ENCODE results near the gene OR5AC2. TPM values are rescaled to one million over a fixed set of nuclear protein-coding genes. Genes with fewer than 3 reads are reported as not detected.
A peak's percentile ranks its signal among the peaks of the same experiment; 100 is the strongest.

Gene OR5AC2
- total RNA-seq (not detected), total RNA-seq (0 to 0.06 (median 0) reads per million in 172 experiments)
- polyA plus RNA-seq (2013, experiment 1 of 2) = not detected
- not detected for polyA plus RNA-seq (2013, experiment 2 of 2)

DNA sequence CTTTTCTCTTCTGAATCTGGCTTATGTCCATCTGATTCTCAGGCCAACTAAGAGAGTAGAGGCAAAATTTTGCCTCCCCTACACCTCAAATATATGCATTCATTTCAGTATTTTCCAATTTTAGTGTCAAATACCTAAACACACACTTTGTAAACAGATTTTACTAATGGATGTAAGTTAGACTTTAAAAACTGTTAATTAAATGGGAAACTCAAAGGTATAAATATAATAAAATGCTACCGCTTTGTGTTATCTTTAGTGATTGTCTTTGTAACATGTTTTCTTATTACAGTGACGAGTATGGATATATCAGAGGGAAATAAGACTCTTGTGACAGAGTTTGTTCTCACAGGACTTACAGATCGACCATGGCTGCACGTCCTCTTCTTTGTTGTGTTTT lies at the start of gene OR5AC2:
Gene OR5AC2, plus strand, starts transcription at position 301 of the 400 bp plus-strand sequence. Its CDS starts 0 bp downstream, at position 301.
- ChIA-PET CTCF (no interaction called here), POLR2A (no interaction called here)
- Mint-ChIP-seq H3K27me3 (peaks cover 11% of the 10 kb centered on the region), H3K36me3 (ENCODE audit: low read depth) (no peaks in the 10 kb centered on the region), H3K27ac (no peak within 1 kb of the TSS), H3K4me1 (ENCODE audit: low read depth) (no peaks in the 10 kb centered on the region), H3K9me3 (peaks cover 7% of the 10 kb centered on the region), H3K4me3 (no peak within 1 kb of the TSS)
- no peak for ATAC-seq (ENCODE audit: poor library complexity)
- Histone ChIP-seq H3K36me3 (ENCODE audit: insufficient read depth, low read length) (no peaks in the 10 kb centered on the region), H3K4me1 (ENCODE audit: insufficient read depth, low read length) (no peaks in the 10 kb centered on the region), H3K4me3 (ENCODE audit: low read length) (no peak within 1 kb of the TSS), H3K27me3 (ENCODE audit: control insufficient read depth in 1 of 2, insufficient read depth in 2 of 2, low read length in 2 of 2) (no peaks in the 10 kb centered on the region), H3K9me3 (ENCODE audit: control insufficient read depth in 1 of 2, insufficient read depth in 1 of 2, low read length in 2 of 2) (no peaks in the 10 kb centered on the region), H3K27ac (ENCODE audit: low read depth in 1 of 2, low read length in 2 of 2) (no peak within 1 kb of the TSS)
- TF ChIP-seq CTCF (IDR thresholded peaks at IDR 0.05) = no peak
- intact Hi-C loops (cut with DNase I, micrococcal nuclease) = no loop called here
- no peak for DNase-seq

DNA sequence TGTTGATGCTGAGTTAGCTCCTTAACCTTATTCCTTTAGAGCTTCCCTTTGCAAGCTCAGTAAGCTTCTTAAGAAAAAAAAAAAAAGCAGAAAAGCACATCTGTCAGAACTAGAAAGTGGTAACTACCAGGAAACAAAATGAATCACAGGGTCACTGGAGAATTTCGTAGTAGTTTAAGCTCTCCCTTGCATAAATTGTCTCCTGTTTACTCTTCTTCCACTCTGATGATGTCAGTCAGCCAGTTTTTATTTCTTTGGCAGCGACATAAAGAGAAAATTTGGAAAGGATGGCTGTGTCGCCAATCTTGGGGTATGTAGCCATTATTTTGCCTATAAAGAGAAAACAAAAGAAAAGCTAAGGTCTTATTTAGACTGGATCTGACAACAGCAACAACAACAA lies 48.7 kb upstream of the OR5AC2 start:
- Histone ChIP-seq H3K9me3 (ENCODE audit: control insufficient read depth in 1 of 2, insufficient read depth in 1 of 2, low read length in 2 of 2) (peaks cover 0 to 10% of the 10 kb centered on the region in 2 experiments), H3K4me1 (ENCODE audit: insufficient read depth, low read length) (no peaks in the 10 kb centered on the region), H3K4me3 (ENCODE audit: low read length) (no peak overlapping the region), H3K27ac (ENCODE audit: low read depth in 1 of 2, low read length in 2 of 2) (no peak overlapping the region), H3K36me3 (ENCODE audit: insufficient read depth, low read length) (no peaks in the 10 kb centered on the region), H3K27me3 (ENCODE audit: control insufficient read depth in 1 of 2, insufficient read depth in 2 of 2, low read length in 2 of 2) (no peaks in the 10 kb centered on the region)
- Mint-ChIP-seq H3K4me3 (no peak overlapping the region), H3K4me1 (ENCODE audit: low read depth) (no peaks in the 10 kb centered on the region), H3K27me3 (peaks cover 20% of the 10 kb centered on the region), H3K9me3 (peaks cover 3% of the 10 kb centered on the region), H3K36me3 (ENCODE audit: low read depth) (no peaks in the 10 kb centered on the region), H3K27ac (peak overlapping the region; percentile 90)
- CTCF ChIA-PET = interaction anchor here (0.9 to 1.6 kb wide), 2 partner anchors 15 to 276 kb away, joined by 4 to 5 read pairs; no protein-coding TSS in a partner anchor
- ATAC-seq (ENCODE audit: poor library complexity) = no peak
- TF ChIP-seq CTCF (IDR thresholded peaks at IDR 0.05) = no peak
- intact Hi-C loops (cut with DNase I, micrococcal nuclease) = loop anchor here (2.0 to 10.0 kb wide), 5 partner anchors 66 to 779 kb away; partner anchors contain the start of genes CLDND1 (in 1 of the 2) and RIOX2 (in 1 of the 2)
- POLR2A ChIA-PET = no interaction called here
- no peak for DNase-seq

GRCh38 chr3:98038876-98039275 lies 48.1 kb upstream of the OR5AC2 start:
- H3K4me1 Mint-ChIP-seq (ENCODE audit: low read depth) = no peaks in the 10 kb centered on the region
- no peak for TF ChIP-seq CTCF (IDR thresholded peaks at IDR 0.05)
- no peak for DNase-seq
- Histone ChIP-seq H3K4me1 (ENCODE audit: insufficient read depth, low read length) (no peaks in the 10 kb centered on the region), H3K27me3 (ENCODE audit: control insufficient read depth in 1 of 2, insufficient read depth in 2 of 2, low read length in 2 of 2) (no peaks in the 10 kb centered on the region), H3K9me3 (ENCODE audit: control insufficient read depth in 1 of 2, insufficient read depth in 1 of 2, low read length in 2 of 2) (peaks cover 0 to 10% of the 10 kb centered on the region in 2 experiments), H3K27ac (ENCODE audit: low read depth in 1 of 2, low read length in 2 of 2) (no peak overlapping the region), H3K4me3 (ENCODE audit: low read length) (no peak overlapping the region), H3K36me3 (ENCODE audit: insufficient read depth, low read length) (no peaks in the 10 kb centered on the region)
- peak overlapping the region; percentile 90 for H3K27ac Mint-ChIP-seq
- H3K36me3 Mint-ChIP-seq (ENCODE audit: low read depth) = no peaks in the 10 kb centered on the region
- no peak overlapping the region for H3K4me3 Mint-ChIP-seq
- intact Hi-C loops (cut with DNase I, micrococcal nuclease) = loop anchor here (1.0 to 10.0 kb wide), 7 partner anchors 67 to 778 kb away; partner anchors contain the start of genes CLDND1 (in 1 of the 2) and RIOX2 (in 1 of the 2)
- ATAC-seq (ENCODE audit: poor library complexity) = peak; percentile 2
- peaks cover 19% of the 10 kb centered on the region for H3K27me3 Mint-ChIP-seq
- ChIA-PET POLR2A (interaction anchor here (1.0 kb wide), 1 partner anchor 484 kb away, joined by 5 read pairs; the partner anchor contains the start of gene CLDND1), CTCF (interaction anchor here (0.6 to 1.6 kb wide), 11 partner anchors 8 to 516 kb away, joined by 3 to 6 read pairs (median 3); partner anchors contain the start of gene ARL6)
- H3K9me3 Mint-ChIP-seq = peaks cover 3% of the 10 kb centered on the region
